Activated naive CD8-positive, alpha-beta T cell treated with anti-CD3 and anti-CD28 coated beads for 36 hours (primary cell): ENCODE measurements around the gene C17orf107. TPM values are rescaled to one million over a fixed set of nuclear protein-coding genes. Genes with fewer than 3 reads are reported as not detected.
"Not testable (repeated sequence)": the region's sequence is repeated elsewhere in the genome, so short reads cannot be mapped to it uniquely, and the experiment has no call there.

Experiments used
- DNase-seq: peaks from one replicate; pipeline ENCODE4 v3.0.0; 2021
- H3K27ac Mint-ChIP-seq: one replicate; pipeline ENCODE4 v1.8.0; 2022; ENCODE audit warnings: mild to moderate bottlenecking, moderate library complexity, mixed read lengths
- H3K27me3 Mint-ChIP-seq: one replicate; pipeline ENCODE4 v1.8.0; 2022; ENCODE audit warnings: mild to moderate bottlenecking, mixed read lengths
- H3K36me3 Mint-ChIP-seq: one replicate; pipeline ENCODE4 v1.8.0; 2021; ENCODE audit warnings: mild to moderate bottlenecking, mixed read lengths
- H3K4me1 Mint-ChIP-seq: one replicate; pipeline ENCODE4 v1.8.0; 2021; ENCODE audit warnings: mixed read lengths
- H3K4me3 Mint-ChIP-seq: one replicate; pipeline ENCODE4 v1.8.0; 2022; ENCODE audit warnings: mild to moderate bottlenecking, moderate library complexity, mixed read lengths
- H3K9me3 Mint-ChIP-seq: one replicate; pipeline ENCODE4 v1.8.0; 2022; ENCODE audit warnings: mixed read lengths
- total RNA-seq, 2 experiments: library from RNA; stranded (reverse); gene quantifications; one replicate each; pipeline ENCODE4 v1.2.3, GENCODE V29; 2021

The C17orf107 gene
- 1 to 10 TPM; 2.2 to 2.3 TPM for total RNA-seq

DNA sequence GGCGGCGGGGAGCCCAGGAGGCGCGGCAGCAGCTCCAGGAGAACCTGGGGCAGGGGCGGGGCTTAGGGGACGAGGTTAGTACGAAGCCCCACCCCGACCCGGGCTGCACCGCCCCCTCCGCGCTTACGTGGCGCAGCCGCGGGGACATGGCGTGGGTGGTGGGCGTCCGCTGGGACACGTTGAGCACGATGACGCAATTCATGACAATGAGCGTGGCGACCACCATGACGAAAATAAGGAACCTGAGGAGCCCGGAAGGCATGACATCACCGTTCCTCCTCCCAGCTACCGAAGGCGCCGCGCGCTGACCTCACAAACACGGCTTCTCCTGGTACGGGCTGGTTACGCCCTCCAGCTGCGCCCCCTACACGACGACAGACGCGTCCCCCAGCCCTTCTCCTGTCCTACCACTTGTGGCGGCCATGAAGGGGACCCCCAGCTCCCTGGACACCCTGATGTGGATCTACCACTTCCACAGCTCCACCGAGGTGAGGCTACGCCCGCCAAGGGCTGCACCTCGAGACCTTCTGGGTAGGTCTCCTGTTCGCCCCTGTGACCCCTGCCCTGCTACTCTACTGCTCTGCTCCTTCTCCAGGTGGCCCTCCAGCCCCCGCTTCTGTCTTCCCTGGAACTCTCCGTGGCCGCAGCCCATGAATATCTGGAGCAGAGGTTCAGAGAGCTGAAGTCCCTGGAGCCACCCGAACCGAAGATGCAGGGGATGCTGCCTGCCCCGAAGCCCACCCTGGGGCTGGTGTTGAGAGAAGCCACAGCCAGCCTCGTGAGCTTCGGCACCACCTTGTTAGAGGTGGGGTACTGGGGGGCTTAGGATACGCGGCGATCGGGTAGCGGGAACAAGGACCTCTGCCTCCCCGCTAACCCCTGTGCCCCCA is at the start of gene C17orf107:
Gene C17orf107 (plus strand): TSS at position 196 of the 890 bp plus-strand sequence. CDS start 227 bp downstream, at position 423.
- Mint-ChIP-seq H3K27me3 (no peaks in the 10 kb centered on the region), H3K9me3 (no peaks in the 10 kb centered on the region), H3K27ac (peak within 1 kb of the TSS; percentile 93), H3K4me1 (peaks cover 31% of the 10 kb centered on the region), H3K36me3 (peaks cover 12% of the 10 kb centered on the region), H3K4me3 (peak within 1 kb of the TSS; percentile 87)
- peak; percentile 97 for DNase-seq

- Mint-ChIP-seq H3K27me3 (peaks cover 8% of the 10 kb centered on the region), H3K36me3 (peaks cover 11% of the 10 kb centered on the region), H3K4me3 (no peak overlapping the region)
Observed at GRCh38 chr17:4850246-4850645, 49.1 kb upstream of the C17orf107 start.

GRCh38 chr17:4851084-4851483 is 48.3 kb upstream of the C17orf107 start:
- peaks cover 7% of the 10 kb centered on the region for H3K9me3 Mint-ChIP-seq
- H3K36me3 Mint-ChIP-seq = peaks cover 11% of the 10 kb centered on the region
- H3K27ac Mint-ChIP-seq = no peak overlapping the region
- H3K27me3 Mint-ChIP-seq = peaks cover 8% of the 10 kb centered on the region
- peaks cover 14% of the 10 kb centered on the region for H3K4me1 Mint-ChIP-seq
- no peak overlapping the region for H3K4me3 Mint-ChIP-seq
- DNase-seq = no peak

More at GRCh38 chr17:4850246-4850645, 49.1 kb upstream of the C17orf107 start:
- Mint-ChIP-seq H3K9me3 (peaks cover 7% of the 10 kb centered on the region), H3K4me1 (peaks cover 16% of the 10 kb centered on the region), H3K27ac (no peak overlapping the region)
- no peak for DNase-seq

- Mint-ChIP-seq H3K36me3 (peaks cover 14% of the 10 kb centered on the region), H3K27ac (peak overlapping the region; percentile 50), H3K4me3 (no peak overlapping the region), H3K9me3 (peaks cover 7% of the 10 kb centered on the region), H3K27me3 (peaks cover 8% of the 10 kb centered on the region), H3K4me1 (peaks cover 14% of the 10 kb centered on the region)
- peak; percentile 14 for DNase-seq
Observed at GRCh38 chr17:4852567-4853207, 46.6 kb upstream of the C17orf107 start.

- Mint-ChIP-seq H3K27ac (peak overlapping the region; percentile 78), H3K27me3 (peaks cover 8% of the 10 kb centered on the region), H3K36me3 (peaks cover 14% of the 10 kb centered on the region), H3K9me3 (peaks cover 7% of the 10 kb centered on the region), H3K4me3 (peak overlapping the region; percentile 26), H3K4me1 (peaks cover 14% of the 10 kb centered on the region)
- DNase-seq = no peak
Observed at GRCh38 chr17:4853208-4853671, 46.1 kb upstream of the C17orf107 start.

DNA sequence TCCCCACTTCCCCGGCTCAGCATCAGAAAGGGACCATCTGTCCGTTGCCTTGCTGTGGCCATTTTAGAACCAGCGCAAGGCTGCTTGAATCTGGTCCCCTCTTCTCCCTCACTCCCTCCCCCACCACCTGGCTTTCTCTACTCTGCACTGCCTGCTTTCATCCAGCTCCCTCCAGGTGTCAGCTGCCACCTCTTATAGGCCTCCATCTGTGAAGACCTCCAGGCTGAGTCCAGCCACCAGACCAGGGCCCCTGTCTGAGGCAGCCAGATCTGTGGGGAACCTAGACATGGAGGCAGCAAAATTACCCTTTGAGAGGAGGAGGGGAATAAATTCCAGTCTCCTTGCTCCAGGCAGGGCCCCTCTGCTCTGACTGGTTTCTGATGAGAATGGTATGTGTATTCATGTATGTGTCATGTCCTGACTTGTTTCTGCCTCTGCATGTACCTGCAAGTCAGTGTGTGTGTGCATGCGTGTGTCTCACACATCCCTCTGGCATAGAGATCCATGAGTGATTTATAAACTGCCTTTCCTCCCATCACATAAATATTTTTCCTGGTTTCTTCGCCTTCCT is 45.1 kb upstream of the C17orf107 start:
- Mint-ChIP-seq H3K36me3 (peaks cover 14% of the 10 kb centered on the region), H3K27me3 (peaks cover 8% of the 10 kb centered on the region), H3K4me3 (no peak overlapping the region), H3K9me3 (peaks cover 7% of the 10 kb centered on the region), H3K27ac (peak overlapping the region; percentile 58), H3K4me1 (peaks cover 14% of the 10 kb centered on the region)
- no peak for DNase-seq

DNA sequence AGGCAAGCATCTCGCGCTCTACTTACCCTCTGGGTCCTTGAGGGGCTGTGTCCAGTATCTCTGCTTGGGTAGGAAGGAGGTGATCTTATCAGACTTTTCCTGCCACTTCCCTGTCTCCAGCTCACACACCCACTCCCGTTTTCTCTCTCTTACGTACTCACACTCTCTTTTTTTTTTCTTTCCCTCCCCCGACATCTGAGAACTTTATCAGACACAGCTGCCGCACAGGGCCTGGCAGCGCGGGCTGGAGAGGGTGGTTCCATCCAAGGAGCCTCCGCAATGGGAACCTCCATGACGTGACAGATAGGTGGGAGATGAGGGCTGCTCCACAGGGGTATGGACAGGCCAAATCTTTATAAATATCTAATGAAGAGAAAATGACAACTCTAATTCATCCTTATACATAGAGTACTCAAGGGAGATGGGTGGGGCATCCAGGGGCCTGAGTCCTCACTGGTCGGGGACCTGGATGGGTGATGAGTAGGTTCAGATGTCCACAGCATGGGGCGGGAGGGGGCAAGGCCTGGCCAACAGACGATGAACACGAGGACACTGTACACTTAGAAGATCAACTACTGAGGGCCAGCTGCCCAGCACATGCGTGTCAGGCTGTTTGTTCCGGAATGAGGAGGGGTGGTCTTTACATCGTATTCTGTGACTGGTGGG is 42.9 kb upstream of the C17orf107 start:
- Mint-ChIP-seq H3K4me3 (no peak overlapping the region), H3K9me3 (peaks cover 7% of the 10 kb centered on the region), H3K27me3 (peaks cover 8% of the 10 kb centered on the region), H3K27ac (no peak overlapping the region), H3K36me3 (peaks cover 10% of the 10 kb centered on the region), H3K4me1 (peaks cover 14% of the 10 kb centered on the region)
- no peak for DNase-seq

GRCh38 chr17:4856937-4857314 is 42.4 kb upstream of the C17orf107 start:
- Mint-ChIP-seq H3K27ac (no peak overlapping the region), H3K4me1 (peaks cover 14% of the 10 kb centered on the region), H3K36me3 (peaks cover 9% of the 10 kb centered on the region), H3K4me3 (no peak overlapping the region), H3K27me3 (peaks cover 8% of the 10 kb centered on the region), H3K9me3 (peaks cover 6% of the 10 kb centered on the region)
- no peak for DNase-seq

- H3K9me3 Mint-ChIP-seq, H3K4me3 Mint-ChIP-seq, H3K27ac Mint-ChIP-seq, H3K27me3 Mint-ChIP-seq, DNase-seq, H3K36me3 Mint-ChIP-seq: not testable (repeated sequence)
- peaks cover 12% of the 10 kb centered on the region for H3K4me1 Mint-ChIP-seq
Observed at GRCh38 chr17:4857347-4857746, 42.0 kb upstream of the C17orf107 start.

DNA sequence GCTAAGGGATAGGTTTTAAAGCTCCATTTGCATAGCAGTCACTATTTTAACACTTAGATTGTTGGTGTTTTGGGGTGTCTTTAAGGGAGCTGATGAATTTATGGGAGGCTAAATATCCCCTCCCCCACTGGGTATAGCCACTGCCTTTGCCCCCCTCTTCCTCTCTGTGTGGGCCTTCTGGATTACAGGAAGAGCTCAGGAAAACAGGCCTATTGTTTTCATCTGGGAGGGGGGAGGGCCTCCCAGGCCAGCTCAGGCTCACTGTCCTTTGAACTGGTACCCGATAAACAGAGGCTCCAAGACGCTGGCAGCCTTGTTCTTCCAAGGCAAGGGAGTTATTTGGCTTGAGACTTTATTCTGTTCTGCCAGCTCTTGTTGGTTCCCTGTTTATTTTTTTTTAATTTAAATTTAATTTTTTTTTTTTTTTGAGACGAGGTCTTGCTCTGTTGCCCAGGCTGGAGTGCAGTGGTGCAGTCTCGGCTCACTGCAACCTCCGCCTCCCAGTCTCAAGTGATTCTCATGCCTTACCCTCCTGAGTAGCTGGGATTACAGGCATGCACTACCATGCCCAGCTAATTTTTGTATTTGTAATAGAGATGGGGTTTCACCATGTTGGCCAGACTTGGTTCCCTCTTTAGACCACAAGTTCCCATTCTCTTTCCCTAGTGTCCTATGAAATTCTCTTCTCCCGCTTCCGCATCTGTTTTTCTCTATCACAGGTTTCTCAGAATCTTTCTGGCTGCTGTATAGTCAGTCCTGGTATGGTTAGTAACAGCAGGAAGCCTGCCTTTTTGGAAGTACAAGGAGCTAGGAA is 41.1 kb upstream of the C17orf107 start:
- H3K4me1 Mint-ChIP-seq = peaks cover 10% of the 10 kb centered on the region
- peaks cover 3% of the 10 kb centered on the region for H3K36me3 Mint-ChIP-seq

GRCh38 chr17:4858882-4859260 is 40.5 kb upstream of the C17orf107 start:
- Mint-ChIP-seq H3K27ac (no peak overlapping the region), H3K36me3 (peaks cover 3% of the 10 kb centered on the region), H3K27me3 (no peaks in the 10 kb centered on the region), H3K9me3 (no peaks in the 10 kb centered on the region), H3K4me3 (no peak overlapping the region), H3K4me1 (peaks cover 8% of the 10 kb centered on the region)
- DNase-seq = no peak

More for the DNA sequence above, 41.1 kb upstream of the C17orf107 start:
- Mint-ChIP-seq H3K27me3 (peaks cover 2% of the 10 kb centered on the region), H3K4me3 (no peak overlapping the region), H3K9me3 (no peaks in the 10 kb centered on the region), H3K27ac (no peak overlapping the region)
- DNase-seq = no peak

- H3K27me3 Mint-ChIP-seq = no peaks in the 10 kb centered on the region
- H3K4me3 Mint-ChIP-seq = no peak overlapping the region
- no peak overlapping the region for H3K27ac Mint-ChIP-seq
- no peak for DNase-seq
- peaks cover 3% of the 10 kb centered on the region for H3K36me3 Mint-ChIP-seq
- H3K9me3 Mint-ChIP-seq = no peaks in the 10 kb centered on the region
- peaks cover 2% of the 10 kb centered on the region for H3K4me1 Mint-ChIP-seq
Observed at GRCh38 chr17:4859816-4860625, 39.3 kb upstream of the C17orf107 start.

DNA sequence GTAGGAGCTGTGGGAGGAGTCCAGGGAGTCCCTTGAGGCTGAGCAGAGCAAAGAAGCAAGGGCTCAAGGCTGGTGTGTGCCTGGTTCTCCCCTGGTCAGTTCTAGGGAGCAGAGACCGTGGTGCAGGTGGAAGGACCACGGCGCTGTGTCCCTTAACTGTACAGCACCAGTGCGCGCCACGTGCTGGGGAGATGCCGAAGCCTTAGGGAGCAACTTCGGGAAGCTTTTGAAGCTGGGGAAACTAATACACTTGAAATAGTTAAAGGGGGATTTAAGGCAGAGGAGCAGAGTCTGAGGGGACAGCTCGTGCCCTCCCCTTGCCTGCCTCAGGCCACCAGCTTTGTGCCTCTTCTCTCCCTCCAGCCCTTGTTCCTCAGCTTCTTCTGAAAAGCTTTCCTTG is 38.7 kb upstream of the C17orf107 start:
- Mint-ChIP-seq H3K4me3 (no peak overlapping the region), H3K9me3 (no peaks in the 10 kb centered on the region), H3K4me1 (peaks cover 2% of the 10 kb centered on the region), H3K36me3 (peaks cover 3% of the 10 kb centered on the region), H3K27ac (no peak overlapping the region), H3K27me3 (no peaks in the 10 kb centered on the region)
- no peak for DNase-seq
